SH-SY5Y (cell line): Measurements from ENCODE around the gene ZNF487.

Experiments used
- GATA2 ChIP-seq: IDR thresholded peaks from 2 replicates; pipeline ENCODE4 v1.6.1; 2011; ENCODE audit warnings: mild to moderate bottlenecking, low read depth, low read length
- GATA3 ChIP-seq: IDR thresholded peaks from 2 replicates; pipeline ENCODE4 v1.6.1; 2011; ENCODE audit warnings: low read depth, mild to moderate bottlenecking, low read length, moderate library complexity

ZNF487 gene

GRCh38 chr10:43399320-43400310, 37.3 kb upstream of the ZNF487 start:
- TF ChIP-seq GATA3: no peak
- TF ChIP-seq GATA2: no peak

- no peak for TF ChIP-seq GATA3
- no peak for TF ChIP-seq GATA2
Observed at GRCh38 chr10:43401627-43402026, 35.3 kb upstream of the ZNF487 start.

GRCh38 chr10:43402176-43402575, 34.7 kb upstream of the ZNF487 start:
- TF ChIP-seq GATA2 (no peak), GATA3 (no peak)

GRCh38 chr10:43402880-43403452, 33.9 kb upstream of the ZNF487 start:
- TF ChIP-seq GATA3: no peak
- no peak for TF ChIP-seq GATA2

- TF ChIP-seq GATA3: no peak
Observed at GRCh38 chr10:43403911-43404703, 32.8 kb upstream of the ZNF487 start.

- TF ChIP-seq GATA3 (no peak), GATA2 (no peak)
Observed at GRCh38 chr10:43404704-43405084, 32.2 kb upstream of the ZNF487 start.

GRCh38 chr10:43407148-43407575, 29.7 kb upstream of the ZNF487 start:
- TF ChIP-seq GATA2 (no peak), GATA3 (no peak)

GRCh38 chr10:43407576-43408330, 29.2 kb upstream of the ZNF487 start:
- TF ChIP-seq GATA2 (no peak), GATA3 (no peak)

- no peak for TF ChIP-seq GATA3
- no peak for TF ChIP-seq GATA2
Observed at GRCh38 chr10:43408331-43408709, 28.6 kb upstream of the ZNF487 start.

GRCh38 chr10:43408710-43409384, 28.1 kb upstream of the ZNF487 start, which contains the start of gene HNRNPF:
Gene HNRNPF (minus strand): TSS chr10:43409186. CDS start chr10:43387884, 21,302 bp downstream.
- no peak for TF ChIP-seq GATA3
- TF ChIP-seq GATA2: no peak

GRCh38 chr10:43409385-43410109, 27.4 kb upstream of the ZNF487 start:
- TF ChIP-seq GATA3 (no peak), GATA2 (no peak)

GRCh38 chr10:43410345-43410744, 26.6 kb upstream of the ZNF487 start:
- TF ChIP-seq GATA3: no peak
- TF ChIP-seq GATA2: no peak
